SK-N-SH (cell line): ENCODE data around the gene MDH2. TPM values are rescaled to one million over a fixed set of nuclear protein-coding genes. Genes with fewer than 3 reads are reported as not detected.

Source experiments
- CTCF ChIA-PET: fragments of 300-600, 350-600 bp; formaldehyde crosslinking; extraction: SDS; loops from one replicate; lab custom pipeline; 2021; lab: Yijun Ruan, JAX
- POLR2A ChIA-PET: fragments of 350-600 bp; sonication (Branson Sonifier 250); formaldehyde crosslinking; extraction: SDS; loops from one replicate; lab custom pipeline; 2020; ENCODE audit warnings: antibody characterized with exemption, inconsistent platforms; lab: Yijun Ruan, JAX
- DNase-seq: peaks from one replicate; pipeline ENCODE4 v3.0.0; 2012
- H2AFZ ChIP-seq: fragments of 200-600 bp; sonication (generic); 2 replicates; pipeline ENCODE4 v1.8.1; 2016; ENCODE audit warnings: antibody characterized with exemption, mild to moderate bottlenecking, low read depth
- H3F3A ChIP-seq: fragments of 200-600 bp; sonication (generic); replicated peaks from 2 replicates; pipeline ENCODE3; 2016; ENCODE audit warnings: antibody characterized with exemption, mild to moderate bottlenecking; ENCODE audit not compliant: insufficient read depth
- H3K27ac ChIP-seq, 2 experiments: fragments of 200-500 bp in 1 of 2; fragments of 200-600 bp in 1 of 2; sonication (Bioruptor generic) in 1 of 2; sonication (generic), shearing (Covaris generic) in 1 of 2; 2 replicates each; pipeline versions ENCODE4 v1.5.1 to v1.6.1; 2014 to 2016; ENCODE audit warnings: low read depth in 2 of 2, inconsistent platforms in 1 of 2, low read length in 1 of 2, mild to moderate bottlenecking in 1 of 2, mixed read lengths in 1 of 2
- H3K27me3 ChIP-seq: fragments of 200-600 bp; sonication (generic), shearing (Covaris generic); 2 replicates; pipeline ENCODE4 v1.6.1; 2016; ENCODE audit warnings: mixed run types; ENCODE audit not compliant: insufficient read depth
- H3K36me3 ChIP-seq, 2 experiments: fragments of 200-500 bp in 1 of 2; fragments of 200-600 bp in 1 of 2; sonication (Bioruptor generic) in 1 of 2; sonication (generic) in 1 of 2; replicated peaks in 1 of 2; 2 replicates each; pipeline versions ENCODE3 to v1.5.1; 2014 to 2016; ENCODE audit warnings: low read length in 1 of 2, mild to moderate bottlenecking in 1 of 2; ENCODE audit not compliant: insufficient read depth in 2 of 2, control insufficient read depth in 1 of 2
- H3K4me1 ChIP-seq, 2 experiments: fragments of 200-500 bp in 1 of 2; fragments of 200-600 bp in 1 of 2; sonication (Bioruptor generic) in 1 of 2; sonication (generic), shearing (Covaris generic) in 1 of 2; 2 replicates each; pipeline versions ENCODE4 v1.5.1 to v1.6.1; 2014 to 2016; ENCODE audit warnings: low read depth in 1 of 2, low read length in 1 of 2, mixed run types in 1 of 2; ENCODE audit not compliant: insufficient read depth in 2 of 2, control insufficient read depth in 1 of 2
- H3K4me2 ChIP-seq: fragments of 200-600 bp; sonication (generic), shearing (Covaris generic); 2 replicates; pipeline ENCODE4 v1.6.1; 2017; ENCODE audit warnings: mixed run types
- H3K4me3 ChIP-seq, 2 experiments: fragments of 200-500 bp in 1 of 2; fragments of 200-600 bp in 1 of 2; sonication (Bioruptor generic) in 1 of 2; sonication (generic), shearing (Covaris generic) in 1 of 2; 2 replicates each; pipeline versions ENCODE4 v1.5.1 to v1.8.1; 2014 to 2016; ENCODE audit warnings: low read depth in 2 of 2, inconsistent platforms in 1 of 2, low read length in 1 of 2, mild to moderate bottlenecking in 1 of 2, mixed read lengths in 1 of 2, moderate library complexity in 1 of 2
- H3K79me2 ChIP-seq: fragments of 200-600 bp; sonication (generic); 2 replicates; pipeline ENCODE4 v1.8.1; 2017; ENCODE audit warnings: mild to moderate bottlenecking; ENCODE audit not compliant: insufficient read depth
- H3K9ac ChIP-seq: fragments of 200-600 bp; sonication (generic); 2 replicates; pipeline ENCODE4 v1.6.1; 2017; ENCODE audit warnings: mixed run types
- H3K9me2 ChIP-seq: fragments of 200-600 bp; sonication (generic); 2 replicates; pipeline ENCODE4 v1.6.1; 2017; ENCODE audit warnings: mixed run types
- H3K9me3 ChIP-seq: fragments of 200-600 bp; sonication (generic); 2 replicates; pipeline ENCODE4 v1.6.1; 2017; ENCODE audit warnings: mixed run types, mild to moderate bottlenecking, moderate library complexity
- H4K20me1 ChIP-seq: fragments of 200-600 bp; sonication (generic); 2 replicates; pipeline ENCODE4 v1.6.1; 2017; ENCODE audit warnings: mild to moderate bottlenecking, mixed run types; ENCODE audit not compliant: insufficient read depth
- IRF3 ChIP-seq: fragments of 150-350 bp; IDR thresholded peaks from 2 replicates; pipeline ENCODE4 v1.6.1; 2016; ENCODE audit warnings: mild to moderate bottlenecking, low read depth, low read length
- MXI1 ChIP-seq: IDR thresholded peaks from 2 replicates; pipeline ENCODE4 v1.6.1; 2012; ENCODE audit warnings: mild to moderate bottlenecking, low read depth, low read length, improper control_type of control experiment
- NFIC ChIP-seq: IDR thresholded peaks from 2 replicates; pipeline ENCODE4 v1.4.0; 2012; ENCODE audit warnings: borderline replicate concordance
- NRF1 ChIP-seq: IDR thresholded peaks from 2 replicates; pipeline ENCODE4 v1.6.1; 2012; ENCODE audit warnings: low read depth, mild to moderate bottlenecking, low read length
- POLR2AphosphoS5 ChIP-seq: IDR thresholded peaks from 2 replicates; pipeline ENCODE4 v1.6.1; 2012; ENCODE audit warnings: low read depth, low read length
- REST ChIP-seq: IDR thresholded peaks from 2 replicates; pipeline ENCODE4 v1.6.1; 2012; ENCODE audit warnings: mild to moderate bottlenecking, low read depth, low read length, moderate library complexity
- SIN3A ChIP-seq: IDR thresholded peaks from 2 replicates; pipeline ENCODE4 v1.6.1; 2012; ENCODE audit warnings: low read depth, mild to moderate bottlenecking, low read length, moderate library complexity, borderline replicate concordance
- SMC3 ChIP-seq: IDR thresholded peaks from 2 replicates; pipeline ENCODE4 v1.6.1; 2012; ENCODE audit warnings: low read depth, low read length, improper control_type of control experiment
- TAF1 ChIP-seq: IDR thresholded peaks from 2 replicates; pipeline ENCODE4 v1.6.1; 2012; ENCODE audit warnings: low read depth, mild to moderate bottlenecking, low read length, moderate library complexity, borderline replicate concordance
- TCF12 ChIP-seq: IDR thresholded peaks from 2 replicates; pipeline ENCODE4 v1.4.0; 2012
- ZBTB33 ChIP-seq: IDR thresholded peaks from 2 replicates; pipeline ENCODE4 v1.4.0; 2012; ENCODE audit warnings: low read depth, borderline replicate concordance
- WGBS: methylation state at CpG from one replicate; pipeline ENCODE4 v1.1.6; 2017; ENCODE audit warnings: low lambda C conversion rate; 5-methylcytosine and 5-hydroxymethylcytosine counted together
- polyA plus RNA-seq, 3 experiments: library from polyadenylated mRNA; depleted of rRNA; stranded (reverse); fragments of >200 nt; gene quantifications; 2 replicates each; pipeline ENCODE4 v1.2.3, GENCODE V29; 2012

MDH2 gene
- polyA plus RNA-seq, 1 of the 3 experiments (the other 2 are of a cell fraction) = 301 TPM

GRCh38 chr7:76071316-76072242 lies 23.7 kb downstream of the MDH2 start:
- TF ChIP-seq MXI1 (no peak), REST (no peak), TAF1 (no peak), NFIC (no peak), SIN3A (no peak), NRF1 (no peak), IRF3 (no peak), TCF12 (no peak), ZBTB33 (no peak), POLR2AphosphoS5 (no peak), SMC3 (no peak)
- CTCF ChIA-PET = interaction anchor here (1.2 to 1.3 kb wide), 4 partner anchors 10 to 107 kb away, joined by 3 to 4 read pairs (median 3); no protein-coding TSS in a partner anchor
- no peaks in the 10 kb centered on the region for H3K4me1 ChIP-seq
- no peaks in the 10 kb centered on the region for H3K27me3 ChIP-seq
- H3K4me2 ChIP-seq = no peak overlapping the region
- WGBS = 93% methylated on average over 47 of the region's 47 CpGs
- POLR2A ChIA-PET = interaction anchor here (0.6 kb wide), 1 partner anchor 74 kb away, joined by 4 read pairs; no protein-coding TSS in a partner anchor
- H3K9ac ChIP-seq = no peak overlapping the region
- peaks cover 4 to 8% of the 10 kb centered on the region in 2 experiments for H3K36me3 ChIP-seq
- 0 out of 2 replicates have a peak, but pooled peaks cover 4% of the 10 kb centered on the region for H4K20me1 ChIP-seq
- H3K4me3 ChIP-seq = no peak overlapping the region
- H3K9me3 ChIP-seq = no peaks in the 10 kb centered on the region
- peaks cover 24% of the 10 kb centered on the region for H3F3A ChIP-seq
- H3K79me2 ChIP-seq = no peaks in the 10 kb centered on the region
- no peak overlapping the region for H2AFZ ChIP-seq
- no peaks in the 10 kb centered on the region for H3K9me2 ChIP-seq
- peak; percentile 15 for DNase-seq
- no peak overlapping the region for H3K27ac ChIP-seq
